ENCODE measurements around the gene TBL1Y.
"Not testable (repeated sequence)": the region's sequence is repeated elsewhere in the genome, so short reads cannot be mapped to it uniquely, and the experiment has no call there.

The TBL1Y gene

GRCh38 chrY:6910372-6911252 is at the start of gene TBL1Y:
TBL1Y (plus strand) TSS chrY:6910697; CDS start chrY:7025085, 114,388 bp downstream.
- DNase-seq: peak in 3 of 58 donors; percentile 0 to 5 (median 1)

DNA sequence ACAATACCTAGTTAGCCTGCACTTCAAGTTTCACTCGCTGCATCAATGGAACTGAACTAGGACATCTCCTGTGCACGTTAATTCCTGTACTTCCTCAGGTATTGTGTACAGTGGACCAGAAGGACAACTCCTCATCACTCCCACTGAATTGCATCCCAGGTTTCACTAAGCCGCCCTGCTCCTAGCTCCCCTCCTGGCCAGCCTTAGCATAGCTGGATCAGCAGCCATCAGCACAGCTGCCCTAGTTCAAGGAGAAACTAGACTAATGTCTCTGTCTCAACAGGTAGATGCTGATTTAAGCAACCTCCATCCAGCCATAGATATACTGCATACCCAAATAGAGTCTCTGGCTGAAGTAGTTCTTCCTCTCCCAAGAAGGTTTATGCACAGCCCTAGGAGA is 16.0 kb upstream of the TBL1Y start:
- DNase-seq: no peak

DNA sequence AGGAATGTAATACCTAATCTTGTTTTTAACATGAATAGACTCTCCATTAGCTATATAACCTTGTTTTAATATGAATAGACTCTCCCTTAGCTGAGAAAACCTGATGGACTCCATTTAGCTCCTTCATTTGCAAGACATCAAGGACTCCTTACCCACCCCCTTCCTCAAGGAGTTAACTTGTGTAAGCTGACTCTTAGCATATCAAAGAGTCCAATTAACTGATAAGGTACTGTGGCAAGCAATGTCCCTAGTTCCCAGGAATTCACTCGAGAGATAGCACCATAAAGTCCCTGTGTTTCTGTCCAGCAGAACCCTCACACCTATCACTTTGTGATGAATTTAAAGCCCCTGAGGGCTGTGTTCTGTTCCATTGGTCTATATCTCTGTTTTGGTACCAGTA is 15.3 kb upstream of the TBL1Y start:
- DNase-seq: no peak

GRCh38 chrY:6902116-6902515 is 8.4 kb upstream of the TBL1Y start:
- DNase-seq: not testable (repeated sequence)

DNA sequence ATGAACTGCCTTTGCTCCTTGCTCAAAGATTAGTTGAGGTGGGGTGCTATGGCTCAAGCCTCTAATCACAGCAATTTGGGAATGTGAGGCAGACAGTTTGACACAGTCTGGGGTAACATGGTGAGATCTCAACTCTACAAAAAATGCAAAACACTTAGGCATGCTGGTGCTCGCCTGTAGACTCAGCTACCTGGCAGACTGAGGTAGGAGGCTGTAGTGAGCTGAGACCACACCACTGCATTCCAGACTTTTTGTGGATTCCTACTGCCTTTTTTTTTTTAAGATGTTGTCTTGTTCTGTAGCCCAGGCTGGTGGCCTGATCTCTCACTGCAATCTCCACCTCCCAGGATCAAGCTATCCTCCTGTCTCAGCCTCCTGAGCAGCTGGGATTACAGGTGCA is 2.9 kb upstream of the TBL1Y start:
- no peak for DNase-seq

DNA sequence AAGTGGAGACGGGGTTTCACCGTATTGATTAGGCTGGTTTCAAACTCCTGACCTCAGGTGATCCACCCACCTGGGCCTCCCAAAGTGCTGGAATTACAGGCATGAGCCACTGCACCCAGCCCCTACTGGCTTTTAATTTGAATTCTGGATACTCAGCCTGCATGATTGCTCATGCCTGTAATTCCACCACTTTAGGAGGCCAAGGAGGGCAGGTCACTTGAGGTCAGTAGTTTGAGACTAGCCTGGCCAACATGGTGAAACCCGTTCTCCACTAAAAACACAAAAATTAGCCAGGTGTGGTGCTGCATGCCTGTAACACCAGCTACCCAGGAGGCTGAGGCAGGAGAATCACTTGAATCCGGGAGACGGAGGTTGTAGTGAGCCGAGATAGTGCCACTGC is 2.5 kb upstream of the TBL1Y start:
- not testable (repeated sequence) for DNase-seq

GRCh38 chrY:6909118-6909521 is 1.4 kb upstream of the TBL1Y start:
- DNase-seq: peak in 1 of 58 donors; percentile 11

DNA sequence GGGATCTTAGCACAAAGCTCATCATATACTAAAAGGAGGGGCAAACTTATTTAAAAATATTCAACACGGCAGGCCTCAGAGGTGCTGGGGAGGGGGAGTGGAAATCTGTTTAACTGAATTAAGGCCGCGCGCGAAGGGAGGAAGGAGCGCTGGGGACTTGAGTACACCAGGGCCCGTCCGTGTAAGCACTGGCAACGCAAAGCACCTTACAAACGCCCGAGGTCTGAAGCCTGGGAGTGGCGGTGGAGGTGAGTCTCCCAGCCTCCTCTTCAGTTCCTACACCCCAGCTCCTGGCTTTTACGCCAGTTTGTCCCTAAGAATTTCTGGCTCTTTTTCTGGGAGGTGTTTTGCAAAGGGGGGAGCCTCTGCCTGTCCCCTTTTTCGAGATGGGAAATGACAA is 641 bp upstream of the TBL1Y start:
- DNase-seq: peak in 2 of 58 donors; percentile 0 to 1

- DNase-seq: peak in 1 of 58 donors; percentile 0
Measured at GRCh38 chrY:6911253-6911881, 870 bp downstream of the TBL1Y start, which contains the start of gene AMELY. AMELY (minus strand) TSS chrY:6911752; CDS start chrY:6872608, 39,144 bp downstream.

- DNase-seq: no peak
Measured at GRCh38 chrY:6913362-6913761, 2.9 kb downstream of the TBL1Y start.

GRCh38 chrY:6921061-6921460 is 10.6 kb downstream of the TBL1Y start:
- no peak for DNase-seq

DNA sequence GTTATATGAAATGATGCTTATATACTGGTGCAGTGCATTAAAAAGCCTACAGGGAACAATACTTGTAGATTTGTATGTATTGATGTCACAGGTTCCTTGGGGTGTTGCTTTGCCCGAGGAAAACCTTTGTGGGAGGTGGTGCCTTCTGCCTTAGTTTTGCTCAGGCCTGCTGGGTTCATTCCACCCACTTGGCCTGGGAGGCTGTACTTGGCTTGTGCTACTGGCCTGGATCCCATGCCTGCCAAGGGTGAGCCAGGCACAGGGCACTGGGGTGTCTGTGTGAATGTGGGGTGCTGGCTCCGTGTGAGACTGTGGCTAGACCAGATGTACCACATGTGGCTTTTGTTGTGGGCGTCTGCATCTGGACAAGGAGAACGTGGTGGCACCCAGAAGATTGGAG is 17.8 kb downstream of the TBL1Y start:
- DNase-seq: no peak

DNA sequence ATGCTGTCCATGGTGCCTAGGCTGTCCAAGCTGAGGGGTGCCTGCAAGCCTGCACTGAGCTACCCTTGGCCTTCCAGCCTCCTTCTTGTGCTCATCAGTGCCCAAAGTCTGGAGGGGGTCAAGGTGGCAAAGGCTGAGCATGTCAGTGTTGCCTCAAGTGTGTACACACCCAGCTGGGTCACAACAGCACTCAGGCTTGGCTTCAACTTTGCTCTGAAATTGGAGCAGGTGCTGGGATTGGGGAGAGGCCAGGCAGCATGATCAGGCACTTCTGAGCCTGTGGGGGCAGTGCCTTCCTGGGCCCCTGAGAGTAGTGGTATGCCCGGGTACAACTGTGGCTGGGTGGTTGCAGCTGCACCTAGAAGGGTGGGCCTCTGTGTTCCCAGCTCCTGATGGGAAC is 18.7 kb downstream of the TBL1Y start:
- DNase-seq: no peak

DNA sequence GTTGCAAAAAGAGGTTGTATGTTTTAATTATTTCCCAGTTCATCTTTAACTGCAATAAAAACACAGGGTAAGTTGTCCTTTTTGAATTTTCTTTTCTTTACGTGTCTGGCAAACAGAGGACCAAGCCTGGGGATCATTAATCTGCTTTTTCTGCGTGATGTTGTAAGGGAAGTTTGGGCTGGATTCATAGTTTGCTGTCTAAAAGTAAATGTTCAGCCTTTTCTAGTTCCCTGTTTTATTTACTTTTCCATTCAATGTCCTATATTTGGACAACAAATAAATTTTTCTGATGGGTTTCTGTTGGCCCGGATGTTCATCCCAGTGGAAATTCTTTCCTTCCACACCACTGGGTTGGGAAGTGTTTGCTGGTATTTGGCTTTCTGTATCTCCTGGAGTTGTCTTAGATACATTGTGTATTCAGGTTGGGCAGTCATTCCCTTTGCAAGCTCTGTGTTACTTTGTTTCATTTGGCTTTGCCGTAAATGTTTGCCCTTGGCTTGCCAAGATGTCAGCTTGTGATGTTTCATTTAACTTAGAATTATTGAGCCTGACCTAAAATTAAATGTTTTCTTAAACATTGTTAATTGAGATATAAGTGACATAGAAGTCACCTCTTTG is 21.4 kb downstream of the TBL1Y start:
- no peak for DNase-seq

- no peak for DNase-seq
Measured at GRCh38 chrY:6935497-6935896, 25.0 kb downstream of the TBL1Y start.

DNA sequence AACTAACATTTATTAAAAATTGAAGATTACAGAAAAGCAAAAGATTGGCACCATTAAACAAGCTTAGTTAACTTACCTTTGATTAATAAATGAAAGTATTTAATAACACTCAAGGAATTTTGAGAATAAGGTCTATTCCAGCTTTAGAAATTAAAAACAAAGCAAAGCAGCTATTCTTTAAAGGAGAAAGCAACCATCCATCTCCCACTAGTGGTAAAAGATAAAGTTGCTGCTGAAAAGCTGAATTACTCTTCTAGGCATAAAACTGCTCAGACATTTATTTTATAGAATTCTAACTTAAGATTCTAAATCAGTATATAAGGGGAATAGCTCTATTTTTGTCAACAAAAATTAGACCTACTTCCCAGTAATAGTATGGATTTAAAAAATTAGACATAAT is 37.2 kb downstream of the TBL1Y start:
- no peak for DNase-seq

GRCh38 chrY:6948378-6948777 is 37.9 kb downstream of the TBL1Y start:
- DNase-seq: no peak

- no peak for DNase-seq
Measured at GRCh38 chrY:6949947-6950346, 39.5 kb downstream of the TBL1Y start.

- DNase-seq: peak in 7 of 58 donors; percentile 0 to 2 (median 0)
Measured at GRCh38 chrY:6964732-6965131, 54.2 kb downstream of the TBL1Y start.

DNA sequence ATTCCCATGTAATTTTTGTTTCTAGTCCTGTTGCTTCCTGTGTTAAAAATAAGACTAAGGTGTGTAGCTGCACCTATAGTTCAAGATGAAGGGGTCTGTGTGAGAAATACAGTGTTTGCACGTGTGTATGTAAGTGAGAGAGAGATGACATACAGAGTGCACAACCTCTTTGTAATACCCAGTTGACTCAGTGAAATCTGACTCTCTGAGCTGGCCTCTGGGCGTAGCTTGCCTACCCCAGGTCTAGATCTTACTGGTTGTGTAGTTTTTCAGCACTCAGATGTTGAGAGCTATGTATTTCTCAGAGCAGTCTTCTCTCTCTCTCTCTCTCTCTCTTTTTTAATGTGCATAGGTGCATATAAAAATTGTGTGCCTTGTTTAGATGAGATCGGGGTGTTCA is 56.0 kb downstream of the TBL1Y start:
- DNase-seq: no peak

GRCh38 chrY:6967736-6968135 is 57.2 kb downstream of the TBL1Y start:
- DNase-seq: no peak

- no peak for DNase-seq
Measured at GRCh38 chrY:6968191-6968590, 57.7 kb downstream of the TBL1Y start.

Data from anterior cingulate cortex (tissue), 58 donors.